ENCODE data around the gene CEP83.

DNA sequence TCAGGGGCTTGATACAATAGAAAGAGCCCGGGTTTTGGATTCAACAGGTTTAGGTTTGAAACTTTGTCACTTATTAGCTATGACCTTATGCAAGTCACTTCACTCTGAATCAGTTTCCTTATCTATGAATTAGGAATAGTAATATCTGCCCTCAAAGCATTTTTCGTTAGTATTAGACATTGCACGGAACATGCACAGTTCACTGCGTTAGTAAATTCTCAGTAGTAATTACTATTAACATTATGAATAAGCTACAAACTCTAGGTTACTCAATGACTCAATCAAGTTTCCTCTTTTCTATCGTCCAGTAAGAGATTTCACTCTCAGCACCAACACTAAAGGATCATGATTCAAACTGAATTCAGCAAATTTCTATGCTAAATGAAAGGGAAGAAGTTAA lies 150.3 kb downstream of the CEP83 start:
- no peak for TF ChIP-seq ZNF274 (IDR thresholded peaks at IDR 0.05; ENCODE audit: low read depth, low read length)
- TF ChIP-seq YY1 (IDR thresholded peaks at IDR 0.05; ENCODE audit: insufficient read depth, insufficient read length) = no peak
- TF ChIP-seq SUZ12 (IDR thresholded peaks at IDR 0.05; ENCODE audit: extremely low read depth, insufficient read depth, insufficient read length) = no peak
